GM12878 (cell line): Measurements from ENCODE around the gene IFI27L2.

Experiments used
- CHD2 ChIP-seq: IDR thresholded peaks from 2 replicates; pipeline ENCODE4 v1.6.1; 2011; ENCODE audit warnings: low read depth, low read length, improper control_type of control experiment, borderline replicate concordance
- EZH2 ChIP-seq: IDR thresholded peaks from 2 replicates; pipeline ENCODE4 v1.6.1; 2012; ENCODE audit warnings: low read depth, mild to moderate bottlenecking, control low read depth, inconsistent platforms, low read length, borderline replicate concordance; ENCODE audit not compliant: control insufficient read depth
- NFIC ChIP-seq: IDR thresholded peaks from 2 replicates; pipeline ENCODE4 v1.6.1; 2012; ENCODE audit warnings: low read depth, mild to moderate bottlenecking, inconsistent platforms, low read length, moderate library complexity
- POU2F2 ChIP-seq: IDR thresholded peaks from 3 replicates; pipeline ENCODE4 v1.6.1; 2011; ENCODE audit warnings: low read depth, mild to moderate bottlenecking, low read length, borderline replicate concordance
- SREBF2 ChIP-seq: IDR thresholded peaks from 2 replicates; pipeline ENCODE4 v1.6.1; 2012; ENCODE audit warnings: mild to moderate bottlenecking, low read length
- SUZ12 ChIP-seq: fragments of 200-600 bp; sonication (generic); IDR thresholded peaks from one replicate; pipeline ENCODE4 v1.6.1; 2018; ENCODE audit warnings: antibody characterized with exemption, mild to moderate bottlenecking; ENCODE audit not compliant: unreplicated experiment
- TARDBP ChIP-seq: IDR thresholded peaks from 2 replicates; pipeline ENCODE4 v1.6.1; 2016; ENCODE audit warnings: borderline replicate concordance
- TCF12 ChIP-seq: IDR thresholded peaks from 2 replicates; pipeline ENCODE4 v1.6.1; 2011; ENCODE audit warnings: low read depth, mild to moderate bottlenecking, low read length
- TF ChIP-seq, protein P1 (sequence below): IDR thresholded peaks from 2 replicates; pipeline ENCODE4 v1.6.1; 2012; ENCODE audit warnings: low read depth, low read length, improper control_type of control experiment
- TF ChIP-seq, protein P2 (sequence below), 3 experiments: IDR thresholded peaks in 2 of 3; conservative IDR thresholded peaks in 1 of 3; 2 replicates each; pipeline ENCODE4 v1.5.1; 2011; ENCODE audit warnings: low read depth in 3 of 3, low read length in 3 of 3, mild to moderate bottlenecking in 3 of 3, control low read depth in 2 of 3, moderate library complexity in 2 of 3, inconsistent platforms in 1 of 3, mixed read lengths in 1 of 3; ENCODE audit not compliant: control insufficient read depth in 2 of 3, insufficient read depth in 1 of 3; ENCODE audit errors: extremely low read depth in 1 of 3

DNA sequence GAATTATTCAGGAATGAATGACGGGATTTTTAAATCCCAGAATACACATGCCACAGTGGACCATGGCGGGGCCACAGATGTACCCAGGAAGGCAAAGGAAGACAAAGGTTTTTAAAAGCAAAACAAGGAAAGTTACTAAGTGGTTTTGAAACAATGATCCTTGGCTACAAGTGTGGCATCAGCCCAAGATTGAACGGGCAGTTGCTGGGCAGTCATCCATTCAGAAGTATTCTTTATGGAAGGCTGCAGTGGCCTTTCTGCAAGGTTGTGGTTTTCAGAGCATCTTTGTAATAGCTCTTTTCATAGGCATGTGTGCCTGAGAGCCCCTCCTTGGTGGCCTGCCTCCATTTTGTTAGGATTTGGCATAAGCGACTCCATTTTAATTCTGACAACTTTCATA, 32.3 kb downstream of the IFI27L2 start:
- TF ChIP-seq CHD2, result no peak
- TF ChIP-seq EZH2, result no peak
- TF ChIP-seq NFIC, result no peak
- TF ChIP-seq, protein P1, sequence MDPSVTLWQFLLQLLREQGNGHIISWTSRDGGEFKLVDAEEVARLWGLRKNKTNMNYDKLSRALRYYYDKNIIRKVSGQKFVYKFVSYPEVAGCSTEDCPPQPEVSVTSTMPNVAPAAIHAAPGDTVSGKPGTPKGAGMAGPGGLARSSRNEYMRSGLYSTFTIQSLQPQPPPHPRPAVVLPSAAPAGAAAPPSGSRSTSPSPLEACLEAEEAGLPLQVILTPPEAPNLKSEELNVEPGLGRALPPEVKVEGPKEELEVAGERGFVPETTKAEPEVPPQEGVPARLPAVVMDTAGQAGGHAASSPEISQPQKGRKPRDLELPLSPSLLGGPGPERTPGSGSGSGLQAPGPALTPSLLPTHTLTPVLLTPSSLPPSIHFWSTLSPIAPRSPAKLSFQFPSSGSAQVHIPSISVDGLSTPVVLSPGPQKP, result no peak
- no peak for TF ChIP-seq TARDBP
- TF ChIP-seq POU2F2, result no peak
- no peak for TF ChIP-seq TCF12
- TF ChIP-seq, protein P2, sequence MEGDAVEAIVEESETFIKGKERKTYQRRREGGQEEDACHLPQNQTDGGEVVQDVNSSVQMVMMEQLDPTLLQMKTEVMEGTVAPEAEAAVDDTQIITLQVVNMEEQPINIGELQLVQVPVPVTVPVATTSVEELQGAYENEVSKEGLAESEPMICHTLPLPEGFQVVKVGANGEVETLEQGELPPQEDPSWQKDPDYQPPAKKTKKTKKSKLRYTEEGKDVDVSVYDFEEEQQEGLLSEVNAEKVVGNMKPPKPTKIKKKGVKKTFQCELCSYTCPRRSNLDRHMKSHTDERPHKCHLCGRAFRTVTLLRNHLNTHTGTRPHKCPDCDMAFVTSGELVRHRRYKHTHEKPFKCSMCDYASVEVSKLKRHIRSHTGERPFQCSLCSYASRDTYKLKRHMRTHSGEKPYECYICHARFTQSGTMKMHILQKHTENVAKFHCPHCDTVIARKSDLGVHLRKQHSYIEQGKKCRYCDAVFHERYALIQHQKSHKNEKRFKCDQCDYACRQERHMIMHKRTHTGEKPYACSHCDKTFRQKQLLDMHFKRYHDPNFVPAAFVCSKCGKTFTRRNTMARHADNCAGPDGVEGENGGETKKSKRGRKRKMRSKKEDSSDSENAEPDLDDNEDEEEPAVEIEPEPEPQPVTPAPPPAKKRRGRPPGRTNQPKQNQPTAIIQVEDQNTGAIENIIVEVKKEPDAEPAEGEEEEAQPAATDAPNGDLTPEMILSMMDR (IDR thresholded peaks at IDR 0.05 in 2 of 3, conservative IDR thresholded peaks at IDR 0.05 in 1 of 3; ENCODE audit: control insufficient read depth in 2 of 3, extremely low read depth in 1 of 3, insufficient read depth in 1 of 3, low read depth in 3 of 3, low read length in 3 of 3), result no peak
- no peak for TF ChIP-seq SREBF2
- TF ChIP-seq SUZ12, result no peak
